HepG2 (cell line): ENCODE measurements around the gene NDUFS7. TPM values are rescaled to one million over a fixed set of nuclear protein-coding genes. Genes with fewer than 3 reads are reported as not detected.

Source experiments
- ATAC-seq: fragments of 200-7000 bp; cut with Tn5 transposase; 3 replicates; pipeline ENCODE4 v1.9.1; 2020; ENCODE audit warnings: mild to moderate bottlenecking, moderate library complexity
- BruUV-seq: library from RNA; stranded (reverse); fragments of 400-500 nt; replicated peaks from 2 replicates; lab custom pipeline; 2021; lab: Mats Ljungman, UMichigan
- CTCF ChIA-PET: fragments of 300-600 bp; formaldehyde crosslinking; extraction: SDS; loops from one replicate; lab custom pipeline; 2021; ENCODE audit warnings: low total read pairs, inconsistent platforms, low intra/inter-chr PET ratio; lab: Yijun Ruan, JAX
- POLR2A ChIA-PET: fragments of 350-600 bp; sonication (Branson Sonifier 250); formaldehyde crosslinking; loops from one replicate; lab custom pipeline; 2020; ENCODE audit warnings: antibody characterized with exemption, inconsistent platforms; lab: Yijun Ruan, JAX
- DNase-seq: peaks from one replicate; pipeline ENCODE4 v3.0.0-alpha.2; 2015; ENCODE audit warnings: low spot score
- FAIRE-seq: peaks from 3 replicates; lab custom pipeline; 2011; peaks lifted over from hg19 to GRCh38; lab: Jason Lieb, UNC
- H2AFZ ChIP-seq: one replicate; pipeline ENCODE4 v1.6.1; 2011; ENCODE audit warnings: low read length, inconsistent platforms
- H3K27ac ChIP-seq: fragments of 300-600 bp; 3 replicates; pipeline ENCODE4 v1.8.0; 2011; ENCODE audit warnings: mixed run types, mild to moderate bottlenecking, mixed read lengths, low read length, inconsistent platforms; ENCODE audit not compliant: insufficient read depth; ENCODE audit errors: extremely low read length
- H3K27me3 ChIP-seq, 2 experiments: fragments of 200-600 bp in 1 of 2; 2 replicates in 1 of 2; 3 replicates in 1 of 2; pipeline versions ENCODE4 v1.6.0 to v1.8.0; 2011; ENCODE audit warnings: low read length in 2 of 2, mild to moderate bottlenecking in 2 of 2, moderate library complexity in 2 of 2, inconsistent platforms in 1 of 2; ENCODE audit not compliant: insufficient read depth in 2 of 2, control insufficient read depth in 1 of 2
- H3K36me3 ChIP-seq, 2 experiments: fragments of 200-600 bp in 1 of 2; replicated peaks in 1 of 2; 2 replicates in 1 of 2; 3 replicates in 1 of 2; pipeline versions ENCODE4 v1.5.1 to v1.8.0; 2011; ENCODE audit warnings: low read length in 2 of 2, inconsistent platforms in 1 of 2; ENCODE audit not compliant: insufficient read depth in 2 of 2, control insufficient read depth in 1 of 2
- H3K4me1 ChIP-seq: 2 replicates; pipeline ENCODE4 v1.5.1; 2012; ENCODE audit warnings: low read length, inconsistent platforms; ENCODE audit not compliant: insufficient read depth
- H3K4me2 ChIP-seq: 2 replicates; pipeline ENCODE4 v1.6.0; 2011; ENCODE audit warnings: low read depth, low read length, inconsistent platforms
- H3K4me3 ChIP-seq, 3 experiments: fragments of 200-600 bp in 1 of 3; sonication (generic), shearing (Covaris generic) in 1 of 3; replicated peaks in 1 of 3; 2 replicates each; pipeline ENCODE4 v1.5.1; 2011 to 2016; ENCODE audit warnings: low read length in 3 of 3, inconsistent platforms in 2 of 3, low read depth in 2 of 3, mild to moderate bottlenecking in 2 of 3, control low read depth in 1 of 3, mixed read lengths in 1 of 3; ENCODE audit not compliant: insufficient read depth in 1 of 3
- H3K79me2 ChIP-seq: one replicate; pipeline ENCODE4 v1.6.1; 2011; ENCODE audit warnings: low read length, inconsistent platforms; ENCODE audit not compliant: insufficient read depth
- H3K9ac ChIP-seq: 2 replicates; pipeline ENCODE4 v1.6.0; 2011; ENCODE audit warnings: mild to moderate bottlenecking, low read depth, low read length, inconsistent platforms; ENCODE audit not compliant: insufficient read depth
- H3K9me3 ChIP-seq: 2 replicates; pipeline ENCODE4 v1.5.1; 2012; ENCODE audit warnings: mild to moderate bottlenecking, low read length
- H4K20me1 ChIP-seq: 2 replicates; pipeline ENCODE4 v1.6.0; 2011; ENCODE audit warnings: inconsistent platforms, mild to moderate bottlenecking, low read length, moderate library complexity; ENCODE audit not compliant: insufficient read depth
- BHLHE40 ChIP-seq: IDR thresholded peaks from 2 replicates; pipeline ENCODE4 v1.6.1; 2011; ENCODE audit warnings: low read length, improper control_type of control experiment
- CAMTA2 ChIP-seq: sonication (generic); formaldehyde crosslinking; IDR thresholded peaks from 2 replicates; pipeline ENCODE4 v1.4.0; 2020; ENCODE audit warnings: mild to moderate bottlenecking, missing genetic modification reagents, borderline replicate concordance
- CBFB ChIP-seq: sonication (generic); formaldehyde crosslinking; IDR thresholded peaks from 2 replicates; pipeline ENCODE4 v1.4.0; 2020; ENCODE audit warnings: missing genetic modification reagents
- ELF4 ChIP-seq: sonication (generic); formaldehyde crosslinking; IDR thresholded peaks from 2 replicates; pipeline ENCODE4 v1.5.0; 2020; ENCODE audit warnings: missing genetic modification reagents, mild to moderate bottlenecking, moderate library complexity, borderline replicate concordance
- GATAD2A ChIP-seq: IDR thresholded peaks from 2 replicates; pipeline ENCODE4 v1.6.1; 2016
- GLI4 ChIP-seq: sonication (generic); formaldehyde crosslinking; IDR thresholded peaks from 2 replicates; pipeline ENCODE4 v1.5.1; 2020; ENCODE audit warnings: missing genetic modification reagents, mild to moderate bottlenecking, moderate library complexity, borderline replicate concordance
- HOXA7 ChIP-seq: sonication (generic); formaldehyde crosslinking; IDR thresholded peaks from 2 replicates; pipeline ENCODE4 v1.8.1; 2022; ENCODE audit warnings: mild to moderate bottlenecking, missing genetic modification reagents, moderate library complexity
- IKZF4 ChIP-seq: sonication (generic); formaldehyde crosslinking; IDR thresholded peaks from 2 replicates; pipeline ENCODE4 v1.5.1; 2020; ENCODE audit warnings: borderline replicate concordance, mild to moderate bottlenecking, low read depth, missing genetic modification reagents; ENCODE audit errors: not compliant biosample characterization
- POLR2AphosphoS5 ChIP-seq: IDR thresholded peaks from 2 replicates; pipeline ENCODE4 v1.6.1; 2012; ENCODE audit warnings: low read depth, low read length
- RAD21 ChIP-seq: fragments of 450-650 bp; formaldehyde crosslinking; IDR thresholded peaks from 2 replicates; pipeline ENCODE4 v1.5.0; 2020; ENCODE audit warnings: mild to moderate bottlenecking
- SRSF4 ChIP-seq: fragments of 200-400 bp; formaldehyde crosslinking; IDR thresholded peaks from one replicate; pipeline ENCODE4 v1.6.1; 2018; ENCODE audit warnings: mild to moderate bottlenecking, low read depth, low read length, moderate library complexity; ENCODE audit not compliant: poor library complexity, severe bottlenecking
- TOPORS ChIP-seq: sonication (generic); formaldehyde crosslinking; IDR thresholded peaks from 2 replicates; pipeline ENCODE4 v1.8.0; 2023; ENCODE audit warnings: mild to moderate bottlenecking, missing genetic modification reagents
- ZC3H13 ChIP-seq: sonication (generic); formaldehyde crosslinking; IDR thresholded peaks from 2 replicates; pipeline ENCODE4 v1.8.1; 2023; ENCODE audit warnings: mild to moderate bottlenecking, missing genetic modification reagents, moderate library complexity
- ZFYVE20 ChIP-seq: sonication (generic); formaldehyde crosslinking; IDR thresholded peaks from 2 replicates; pipeline ENCODE4 v1.8.0; 2023; ENCODE audit warnings: low read depth, mild to moderate bottlenecking, moderate library complexity, missing genetic modification reagents, borderline replicate concordance
- ZMAT3 ChIP-seq: sonication (generic); formaldehyde crosslinking; conservative IDR thresholded peaks from 2 replicates; pipeline ENCODE4 v1.7.0; 2021; ENCODE audit warnings: missing genetic modification reagents
- ZNF205 ChIP-seq: IDR thresholded peaks from 2 replicates; pipeline ENCODE4 v1.6.1; 2018; ENCODE audit warnings: missing biosample characterization, missing genetic modification reagents
- ZNF296 ChIP-seq: sonication (generic); formaldehyde crosslinking; conservative IDR thresholded peaks from 2 replicates; pipeline ENCODE4 v1.5.0; 2020; ENCODE audit warnings: mild to moderate bottlenecking, missing genetic modification reagents
- ZNF446 ChIP-seq: sonication (generic); formaldehyde crosslinking; IDR thresholded peaks from 2 replicates; pipeline ENCODE4 v1.5.0; 2020; ENCODE audit warnings: mild to moderate bottlenecking, missing genetic modification reagents
- ZNF777 ChIP-seq: sonication (generic); formaldehyde crosslinking; IDR thresholded peaks from 2 replicates; pipeline ENCODE4 v1.4.0; 2020; ENCODE audit warnings: missing genetic modification reagents
- ZNF850 ChIP-seq: sonication (generic); formaldehyde crosslinking; conservative IDR thresholded peaks from 2 replicates; pipeline ENCODE4 v1.9.0; 2021; ENCODE audit warnings: mild to moderate bottlenecking, missing genetic modification reagents
- WGBS: methylation state at CpG from one replicate; pipeline ENCODE4 v1.1.6; 2017; ENCODE audit warnings: low lambda C conversion rate; 5-methylcytosine and 5-hydroxymethylcytosine counted together
- in situ Hi-C: cut with HindIII; loops from 2 replicates; pipeline ENCODE4 v1.10.0; 2017; ENCODE audit warnings: low pct_unique_long_range_greater_than_20kb; ENCODE audit not compliant: extremely low pct_ligation_motif_present
- intact Hi-C: fragments of 100-400 bp; cut with micrococcal nuclease; formaldehyde crosslinking; loops from one replicate; pipeline ENCODE4 v1.10.0; 2022; ENCODE audit not compliant: unreplicated experiment
- polyA plus RNA-seq, 8 experiments: library from polyadenylated mRNA; depleted of rRNA in 3 of 8; stranded (reverse) in 7 of 8; unstranded in 1 of 8; fragments of >200 nt; fragmentation: Illumina TruSeq in 4 of 8; extraction: Trizol in 4 of 8; gene quantifications; 2 replicates each; pipeline versions ENCODE4 v1.2.1 to v1.2.3, GENCODE V29; 2011 to 2016; ENCODE audit warnings: low read depth in 4 of 8, missing spikeins in 1 of 8, mixed read lengths in 1 of 8; ENCODE audit not compliant: insufficient read depth in 1 of 8
- total RNA-seq, 5 experiments: library from RNA; depleted of rRNA; stranded (reverse); fragments of >200 nt; fragmentation: Illumina TruSeq; extraction: Trizol; gene quantifications; 2 replicates each; pipeline ENCODE4 v1.2.3, GENCODE V29; 2016; ENCODE audit warnings: low read depth in 1 of 5
- TF ChIP-seq, protein P1 (sequence below): sonication (generic); formaldehyde crosslinking; IDR thresholded peaks from 2 replicates; pipeline ENCODE4 v1.8.0; 2022; ENCODE audit warnings: low read depth, missing genetic modification reagents
- TF ChIP-seq, protein P2 (sequence below): sonication (generic); formaldehyde crosslinking; IDR thresholded peaks from 2 replicates; pipeline ENCODE4 v1.8.0; 2023; ENCODE audit warnings: mild to moderate bottlenecking, missing genetic modification reagents
- TF ChIP-seq, protein P3 (sequence below): sonication (generic); formaldehyde crosslinking; IDR thresholded peaks from 2 replicates; pipeline ENCODE4 v1.5.0; 2020; ENCODE audit warnings: missing genetic modification reagents

NDUFS7 gene
- total and polyA plus RNA-seq, 2 of the 13 experiments (the other 11 are each of a cell fraction or from before 2014, with no cell fraction given), result 34.3 to 66.9 TPM

DNA sequence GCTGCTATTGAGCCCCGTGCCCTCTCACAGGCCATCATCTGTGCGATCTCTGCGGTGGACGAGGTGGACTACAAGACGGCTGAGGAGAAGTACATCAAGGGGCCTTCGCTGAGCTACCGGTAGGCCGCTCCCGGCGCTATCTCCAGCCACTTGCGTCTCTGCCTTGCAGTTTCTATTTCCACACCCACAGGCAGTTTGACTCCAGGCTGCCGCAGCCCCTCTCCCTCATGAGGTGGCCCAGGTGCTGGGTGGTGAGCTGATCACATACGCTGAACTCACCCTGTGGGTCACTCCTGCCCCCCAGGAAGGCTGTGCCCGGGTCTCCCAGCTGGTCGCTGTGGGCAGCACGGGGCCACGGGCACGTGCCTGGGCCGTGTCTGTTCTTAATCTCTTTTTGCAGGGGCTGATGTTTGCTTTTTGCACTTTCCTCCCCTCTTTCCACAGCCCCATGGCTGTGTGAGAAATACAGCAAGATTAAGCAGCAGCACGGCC is 10.6 kb upstream of the NDUFS7 start:
- in situ Hi-C loops, result loop anchor here (5.0 kb wide), 1 partner anchor 91 kb away; no protein-coding TSS in a partner anchor
- H3K9ac ChIP-seq, result peak overlapping the region; percentile 58
- H3K27me3 ChIP-seq, result no peaks in the 10 kb centered on the region
- H3K4me3 ChIP-seq, result peak overlapping the region in 2 of 3 experiments; percentile 5 to 65; a peak in 3 of 6 replicates
- peaks cover 8% of the 10 kb centered on the region in 2 experiments for H3K36me3 ChIP-seq
- ChIA-PET CTCF (interaction anchor here (3.0 kb wide), 1 partner anchor 93 kb away, joined by 16 read pairs; no protein-coding TSS in a partner anchor), POLR2A (interaction anchor here (0.6 to 3.1 kb wide), 19 partner anchors 10 to 128 kb away, joined by 3 to 24 read pairs (median 8); partner anchors contain the start of genes CIRBP, EFNA2, FAM174C and NDUFS7)
- intact Hi-C loops, result loop anchor here (5.0 kb wide), 1 partner anchor 56 kb away; no protein-coding TSS in a partner anchor
- peaks cover 41% of the 10 kb centered on the region for H3K4me1 ChIP-seq
- peak overlapping the region; percentile 91 for H3K27ac ChIP-seq
- ATAC-seq (peak; percentile 23), FAIRE-seq (no peak), DNase-seq (no peak)
- no peaks in the 10 kb centered on the region for H4K20me1 ChIP-seq
- TSS peak; percentile 47 for BruUV-seq
- H3K79me2 ChIP-seq, result no peaks in the 10 kb centered on the region
- H3K9me3 ChIP-seq, result no peaks in the 10 kb centered on the region
- no peak overlapping the region for H2AFZ ChIP-seq
- H3K4me2 ChIP-seq, result peak overlapping the region; percentile 80
- WGBS, result 9% methylated on average over 5 of the region's 20 CpGs
- no peak for TF ChIP-seq GATAD2A
- TF ChIP-seq GLI4 (CRISPR knock-in tag), result no peak; the same call in 1 of the 2 replicates
- no peak for TF ChIP-seq POLR2AphosphoS5
- TF ChIP-seq TOPORS (CRISPR knock-in tag), result no peak
- no peak for TF ChIP-seq RAD21 (CRISPR knock-in tag)
- no peak for TF ChIP-seq HOXA7 (CRISPR knock-in tag)
- TF ChIP-seq ZFYVE20 (CRISPR knock-in tag), result no peak
- TF ChIP-seq ZNF850 (CRISPR knock-in tag), result no peak
- TF ChIP-seq, protein P1, sequence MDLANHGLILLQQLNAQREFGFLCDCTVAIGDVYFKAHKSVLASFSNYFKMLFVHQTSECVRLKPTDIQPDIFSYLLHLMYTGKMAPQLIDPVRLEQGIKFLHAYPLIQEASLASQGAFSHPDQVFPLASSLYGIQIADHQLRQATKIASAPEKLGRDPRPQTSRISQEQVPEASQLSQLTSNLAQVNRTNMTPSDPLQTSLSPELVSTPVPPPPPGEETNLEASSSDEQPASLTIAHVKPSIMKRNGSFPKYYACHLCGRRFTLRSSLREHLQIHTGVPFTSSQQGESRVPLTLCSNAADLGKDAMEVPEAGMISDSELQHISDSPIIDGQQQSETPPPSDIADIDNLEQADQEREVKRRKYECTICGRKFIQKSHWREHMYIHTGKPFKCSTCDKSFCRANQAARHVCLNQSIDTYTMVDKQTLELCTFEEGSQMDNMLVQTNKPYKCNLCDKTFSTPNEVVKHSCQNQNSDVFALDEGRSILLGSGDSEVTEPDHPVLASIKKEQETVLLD, result no peak
- TF ChIP-seq CAMTA2 (CRISPR knock-in tag), result no peak
- TF ChIP-seq ZNF205, result no peak
- no peak for TF ChIP-seq ZNF777 (CRISPR knock-in tag)
- TF ChIP-seq, protein P2, sequence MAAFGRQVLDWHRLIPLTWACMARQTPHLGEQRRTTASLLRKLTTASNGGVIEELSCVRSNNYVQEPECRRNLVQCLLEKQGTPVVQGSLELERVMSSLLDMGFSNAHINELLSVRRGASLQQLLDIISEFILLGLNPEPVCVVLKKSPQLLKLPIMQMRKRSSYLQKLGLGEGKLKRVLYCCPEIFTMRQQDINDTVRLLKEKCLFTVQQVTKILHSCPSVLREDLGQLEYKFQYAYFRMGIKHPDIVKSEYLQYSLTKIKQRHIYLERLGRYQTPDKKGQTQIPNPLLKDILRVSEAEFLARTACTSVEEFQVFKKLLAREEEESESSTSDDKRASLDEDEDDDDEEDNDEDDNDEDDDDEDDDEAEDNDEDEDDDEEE, result no peak
- TF ChIP-seq, protein P3, sequence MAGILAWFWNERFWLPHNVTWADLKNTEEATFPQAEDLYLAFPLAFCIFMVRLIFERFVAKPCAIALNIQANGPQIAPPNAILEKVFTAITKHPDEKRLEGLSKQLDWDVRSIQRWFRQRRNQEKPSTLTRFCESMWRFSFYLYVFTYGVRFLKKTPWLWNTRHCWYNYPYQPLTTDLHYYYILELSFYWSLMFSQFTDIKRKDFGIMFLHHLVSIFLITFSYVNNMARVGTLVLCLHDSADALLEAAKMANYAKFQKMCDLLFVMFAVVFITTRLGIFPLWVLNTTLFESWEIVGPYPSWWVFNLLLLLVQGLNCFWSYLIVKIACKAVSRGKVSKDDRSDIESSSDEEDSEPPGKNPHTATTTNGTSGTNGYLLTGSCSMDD (CRISPR knock-in tag), result no peak
- no peak for TF ChIP-seq SRSF4
- no peak for TF ChIP-seq ZC3H13 (CRISPR knock-in tag)
- TF ChIP-seq IKZF4 (CRISPR knock-in tag), result no peak
- TF ChIP-seq ZNF296 (CRISPR knock-in tag), result no peak
- TF ChIP-seq ELF4, result no peak
- no peak for TF ChIP-seq CBFB
- TF ChIP-seq ZMAT3 (CRISPR knock-in tag), result no peak
- 0 out of 2 replicates have a peak, but pooled peaks have one; percentile 18 for TF ChIP-seq ZNF446
- TF ChIP-seq BHLHE40, result peak; percentile 74
